NCI-H1417 treated with DMSO at 0.1 percent for 48 hours (cell line): ENCODE results near the gene FTO.

ENCODE experiments used
- DNase-seq: peaks from one replicate; lab custom pipeline; 2025; lab: John Stamatoyannopoulos, UW

Gene FTO

GRCh38 chr16:54055864-54056263 lies 351.9 kb downstream of the FTO start:
- DNase-seq = no peak

- DNase-seq = no peak
These were observed 353.0 kb downstream of the FTO start for GRCh38 chr16:54056921-54057320.

- no peak for DNase-seq
These were observed 355.4 kb downstream of the FTO start for GRCh38 chr16:54059319-54059718.

GRCh38 chr16:54060599-54061421 lies 356.9 kb downstream of the FTO start:
- no peak for DNase-seq

GRCh38 chr16:54061454-54061853 lies 357.5 kb downstream of the FTO start:
- no peak for DNase-seq

GRCh38 chr16:54062361-54063278 lies 358.7 kb downstream of the FTO start:
- peak; percentile 34 for DNase-seq

GRCh38 chr16:54063279-54063773 lies 359.4 kb downstream of the FTO start:
- no peak for DNase-seq

- no peak for DNase-seq
These were observed 362.6 kb downstream of the FTO start for GRCh38 chr16:54066451-54067105.

- no peak for DNase-seq
These were observed 363.5 kb downstream of the FTO start for GRCh38 chr16:54067322-54068065.

GRCh38 chr16:54068212-54068611 lies 364.3 kb downstream of the FTO start:
- no peak for DNase-seq

GRCh38 chr16:54069601-54070239 lies 365.8 kb downstream of the FTO start:
- DNase-seq = no peak

- no peak for DNase-seq
These were observed 366.9 kb downstream of the FTO start for GRCh38 chr16:54070789-54071343.

- DNase-seq = no peak
These were observed 367.6 kb downstream of the FTO start for GRCh38 chr16:54071514-54071913.

- DNase-seq = no peak
These were observed 368.3 kb downstream of the FTO start for GRCh38 chr16:54072237-54072636.

GRCh38 chr16:54073356-54073755 lies 369.4 kb downstream of the FTO start:
- no peak for DNase-seq

GRCh38 chr16:54075446-54075845 lies 371.5 kb downstream of the FTO start:
- no peak for DNase-seq

GRCh38 chr16:54076006-54076504 lies 372.1 kb downstream of the FTO start:
- no peak for DNase-seq

GRCh38 chr16:54077050-54077821 lies 373.3 kb downstream of the FTO start:
- DNase-seq = no peak

- no peak for DNase-seq
These were observed 376.6 kb downstream of the FTO start for GRCh38 chr16:54080524-54081008.

GRCh38 chr16:54086791-54087190 lies 382.8 kb downstream of the FTO start:
- DNase-seq = no peak
